OCI-LY1 (cell line): ENCODE results near the gene FBXL3.

ENCODE experiments used
- H2AFZ ChIP-seq: fragments of 200-600 bp; sonication (generic), shearing (Covaris generic); 2 replicates; pipeline ENCODE4 v1.6.0; 2014; ENCODE audit warnings: antibody characterized with exemption, mild to moderate bottlenecking, low read length
- H3F3A ChIP-seq: fragments of 200-600 bp; sonication (generic), shearing (Covaris generic); 2 replicates; pipeline ENCODE4 v1.6.0; 2014; ENCODE audit warnings: mild to moderate bottlenecking, antibody characterized with exemption, low read length, moderate library complexity; ENCODE audit not compliant: insufficient read depth
- H3K27ac ChIP-seq: fragments of 200-600 bp; sonication (generic); 2 replicates; pipeline ENCODE4 v1.5.1; 2014; ENCODE audit warnings: low read length, mixed run types, mild to moderate bottlenecking, low read depth; ENCODE audit not compliant: poor library complexity, severe bottlenecking
- H3K27me3 ChIP-seq: fragments of 200-600 bp; sonication (generic); 2 replicates; pipeline ENCODE4 v1.6.0; 2014; ENCODE audit warnings: antibody characterized with exemption, mild to moderate bottlenecking, low read length, moderate library complexity; ENCODE audit not compliant: insufficient read depth
- H3K36me3 ChIP-seq: fragments of 200-600 bp; sonication (generic); 2 replicates; pipeline ENCODE4 v1.6.1; 2014; ENCODE audit warnings: mild to moderate bottlenecking, antibody characterized with exemption, low read length, moderate library complexity, mixed read lengths; ENCODE audit not compliant: insufficient read depth
- H3K4me1 ChIP-seq: fragments of 200-600 bp; sonication (generic); 2 replicates; pipeline ENCODE4 v1.5.1; 2014; ENCODE audit warnings: mild to moderate bottlenecking, low read length, moderate library complexity; ENCODE audit not compliant: insufficient read depth, severe bottlenecking
- H3K4me2 ChIP-seq: fragments of 200-600 bp; sonication (generic), shearing (Covaris generic); 2 replicates; pipeline ENCODE4 v1.6.1; 2014; ENCODE audit warnings: low read length
- H3K4me3 ChIP-seq: fragments of 200-600 bp; sonication (generic); 2 replicates; pipeline ENCODE4 v1.5.1; 2014; ENCODE audit warnings: low read length, low read depth, mild to moderate bottlenecking, mixed read lengths; ENCODE audit not compliant: poor library complexity, severe bottlenecking
- H3K79me2 ChIP-seq: fragments of 200-600 bp; shearing (Covaris generic); 2 replicates; pipeline ENCODE4 v1.6.1; 2016; ENCODE audit warnings: mixed run types, low read length, mixed read lengths; ENCODE audit not compliant: insufficient read depth
- H3K9ac ChIP-seq: fragments of 200-600 bp; sonication (generic), shearing (Covaris generic); 2 replicates; pipeline ENCODE4 v1.6.1; 2014; ENCODE audit warnings: mild to moderate bottlenecking, low read length, mixed read lengths
- H3K9me2 ChIP-seq: fragments of 200-600 bp; sonication (generic), shearing (Covaris generic); 2 replicates; pipeline ENCODE4 v1.6.1; 2014; ENCODE audit warnings: low read depth, mild to moderate bottlenecking, low read length, mixed read lengths
- H3K9me3 ChIP-seq: fragments of 200-600 bp; shearing (Covaris generic); 2 replicates; pipeline ENCODE4 v1.6.1; 2014; ENCODE audit warnings: low read length, mixed read lengths
- H4K20me1 ChIP-seq: fragments of 200-600 bp; sonication (generic), shearing (Covaris generic); 2 replicates; pipeline ENCODE4 v1.6.0; 2016; ENCODE audit warnings: mild to moderate bottlenecking, low read length; ENCODE audit not compliant: insufficient read depth
- EZH2 ChIP-seq: fragments of 200-600 bp; sonication (generic), shearing (Covaris generic); IDR thresholded peaks from 2 replicates; pipeline ENCODE4 v1.8.0; 2017; ENCODE audit warnings: borderline replicate concordance, mixed run types, mild to moderate bottlenecking, antibody characterized with exemption, low read length, moderate library complexity, mixed read lengths
- TF ChIP-seq, protein P1 (sequence below): fragments of 200-600 bp; sonication (generic), shearing (Covaris generic); IDR thresholded peaks from 2 replicates; pipeline ENCODE4 v1.5.1; 2017; ENCODE audit warnings: mild to moderate bottlenecking, antibody characterized with exemption, low read length, moderate library complexity, mixed read lengths

FBXL3 gene, protein sequence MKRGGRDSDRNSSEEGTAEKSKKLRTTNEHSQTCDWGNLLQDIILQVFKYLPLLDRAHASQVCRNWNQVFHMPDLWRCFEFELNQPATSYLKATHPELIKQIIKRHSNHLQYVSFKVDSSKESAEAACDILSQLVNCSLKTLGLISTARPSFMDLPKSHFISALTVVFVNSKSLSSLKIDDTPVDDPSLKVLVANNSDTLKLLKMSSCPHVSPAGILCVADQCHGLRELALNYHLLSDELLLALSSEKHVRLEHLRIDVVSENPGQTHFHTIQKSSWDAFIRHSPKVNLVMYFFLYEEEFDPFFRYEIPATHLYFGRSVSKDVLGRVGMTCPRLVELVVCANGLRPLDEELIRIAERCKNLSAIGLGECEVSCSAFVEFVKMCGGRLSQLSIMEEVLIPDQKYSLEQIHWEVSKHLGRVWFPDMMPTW

DNA sequence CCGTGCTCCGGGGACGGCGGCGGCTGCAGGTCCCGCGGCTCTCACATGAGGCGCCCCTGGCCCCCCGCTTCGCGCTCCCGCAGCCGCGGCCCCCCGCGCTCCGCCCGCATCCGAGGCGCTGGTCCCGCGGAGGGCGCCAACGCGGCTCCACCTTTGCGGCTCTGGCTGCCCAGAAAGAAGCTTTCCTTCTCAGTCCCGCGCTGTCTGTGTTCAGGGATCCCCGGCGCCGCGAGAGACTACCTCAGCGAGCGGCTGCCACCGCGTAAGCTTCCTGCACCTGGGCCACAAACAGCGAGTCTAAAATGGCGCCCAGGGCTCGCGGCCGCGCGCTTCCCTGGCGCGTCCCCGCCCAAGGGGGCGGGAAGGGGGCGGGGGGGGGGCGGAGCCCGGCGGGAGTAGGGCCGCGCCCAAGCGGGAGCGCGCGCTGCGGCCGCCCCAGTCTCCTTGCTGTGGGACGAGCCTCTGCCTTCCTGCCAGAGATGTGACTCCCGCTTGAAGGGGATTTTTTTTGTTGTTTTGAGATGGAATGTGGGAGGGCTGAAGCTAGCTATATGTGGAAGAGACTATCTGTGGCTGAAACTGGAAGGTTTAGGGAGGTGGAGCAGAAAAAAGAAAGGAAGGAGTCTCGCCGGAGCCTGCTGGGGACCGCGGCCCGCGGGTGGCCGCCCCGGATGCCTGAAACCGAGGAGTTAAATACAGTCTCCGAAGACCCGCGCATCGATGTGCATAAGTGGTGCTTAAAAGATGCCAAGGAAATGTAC is at the start of gene FBXL3:
FBXL3 (minus strand) TSS at position 299 of the 761 bp plus-strand sequence. CDS start 5,299 bp downstream, outside the sequence.
- Histone ChIP-seq H3K4me3 (peak within 1 kb of the TSS; percentile 96), H2AFZ (peak within 1 kb of the TSS; percentile 65), H3K9me3 (no peaks in the 10 kb centered on the region), H3K9ac (peak within 1 kb of the TSS; percentile 98), H3K79me2 (peaks cover 43% of the 10 kb centered on the region), H3K27me3 (no peaks in the 10 kb centered on the region), H3K4me1 (peaks cover 49% of the 10 kb centered on the region), H4K20me1 (peaks cover 4% of the 10 kb centered on the region), H3F3A (no peaks in the 10 kb centered on the region), H3K36me3 (no peaks in the 10 kb centered on the region; the same call in 1 of the 2 replicates), H3K27ac (peak within 1 kb of the TSS; percentile 91), H3K4me2 (peak within 1 kb of the TSS; percentile 75), H3K9me2 (no peaks in the 10 kb centered on the region)
- no peak for TF ChIP-seq EZH2
- TF ChIP-seq, protein P1, sequence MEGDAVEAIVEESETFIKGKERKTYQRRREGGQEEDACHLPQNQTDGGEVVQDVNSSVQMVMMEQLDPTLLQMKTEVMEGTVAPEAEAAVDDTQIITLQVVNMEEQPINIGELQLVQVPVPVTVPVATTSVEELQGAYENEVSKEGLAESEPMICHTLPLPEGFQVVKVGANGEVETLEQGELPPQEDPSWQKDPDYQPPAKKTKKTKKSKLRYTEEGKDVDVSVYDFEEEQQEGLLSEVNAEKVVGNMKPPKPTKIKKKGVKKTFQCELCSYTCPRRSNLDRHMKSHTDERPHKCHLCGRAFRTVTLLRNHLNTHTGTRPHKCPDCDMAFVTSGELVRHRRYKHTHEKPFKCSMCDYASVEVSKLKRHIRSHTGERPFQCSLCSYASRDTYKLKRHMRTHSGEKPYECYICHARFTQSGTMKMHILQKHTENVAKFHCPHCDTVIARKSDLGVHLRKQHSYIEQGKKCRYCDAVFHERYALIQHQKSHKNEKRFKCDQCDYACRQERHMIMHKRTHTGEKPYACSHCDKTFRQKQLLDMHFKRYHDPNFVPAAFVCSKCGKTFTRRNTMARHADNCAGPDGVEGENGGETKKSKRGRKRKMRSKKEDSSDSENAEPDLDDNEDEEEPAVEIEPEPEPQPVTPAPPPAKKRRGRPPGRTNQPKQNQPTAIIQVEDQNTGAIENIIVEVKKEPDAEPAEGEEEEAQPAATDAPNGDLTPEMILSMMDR, result no peak

DNA sequence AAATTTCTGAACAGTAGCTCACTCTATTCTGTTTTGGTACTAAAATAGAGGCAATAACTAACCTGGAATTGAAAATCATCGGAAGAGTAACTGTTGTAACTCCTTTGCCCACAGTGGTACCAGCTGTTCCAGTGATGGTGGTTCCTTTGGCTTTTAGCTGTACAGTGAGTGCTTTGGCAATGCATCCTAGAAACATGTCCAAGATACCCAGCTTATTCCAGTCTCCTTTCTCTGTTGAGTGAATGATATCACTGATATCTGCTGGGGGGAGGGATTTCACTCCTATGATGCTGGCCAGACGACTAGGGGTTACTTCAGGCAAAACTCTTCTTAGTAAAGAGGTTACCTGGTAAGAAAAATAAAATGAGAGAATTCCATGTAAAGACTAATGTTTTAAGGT is 40.6 kb upstream of the FBXL3 start:
- Histone ChIP-seq H3F3A (no peaks in the 10 kb centered on the region; the same call in 1 of the 2 replicates), H3K4me1 (peaks cover 7% of the 10 kb centered on the region), H3K27ac (no peak overlapping the region), H2AFZ (no peak overlapping the region), H4K20me1 (no peaks in the 10 kb centered on the region), H3K4me3 (no peak overlapping the region), H3K36me3 (peaks cover 81% of the 10 kb centered on the region), H3K4me2 (no peak overlapping the region), H3K27me3 (no peaks in the 10 kb centered on the region), H3K9me2 (no peaks in the 10 kb centered on the region), H3K9me3 (no peaks in the 10 kb centered on the region), H3K79me2 (no peaks in the 10 kb centered on the region), H3K9ac (no peak overlapping the region)
- no peak for TF ChIP-seq EZH2
- TF ChIP-seq, protein P1, result no peak

DNA sequence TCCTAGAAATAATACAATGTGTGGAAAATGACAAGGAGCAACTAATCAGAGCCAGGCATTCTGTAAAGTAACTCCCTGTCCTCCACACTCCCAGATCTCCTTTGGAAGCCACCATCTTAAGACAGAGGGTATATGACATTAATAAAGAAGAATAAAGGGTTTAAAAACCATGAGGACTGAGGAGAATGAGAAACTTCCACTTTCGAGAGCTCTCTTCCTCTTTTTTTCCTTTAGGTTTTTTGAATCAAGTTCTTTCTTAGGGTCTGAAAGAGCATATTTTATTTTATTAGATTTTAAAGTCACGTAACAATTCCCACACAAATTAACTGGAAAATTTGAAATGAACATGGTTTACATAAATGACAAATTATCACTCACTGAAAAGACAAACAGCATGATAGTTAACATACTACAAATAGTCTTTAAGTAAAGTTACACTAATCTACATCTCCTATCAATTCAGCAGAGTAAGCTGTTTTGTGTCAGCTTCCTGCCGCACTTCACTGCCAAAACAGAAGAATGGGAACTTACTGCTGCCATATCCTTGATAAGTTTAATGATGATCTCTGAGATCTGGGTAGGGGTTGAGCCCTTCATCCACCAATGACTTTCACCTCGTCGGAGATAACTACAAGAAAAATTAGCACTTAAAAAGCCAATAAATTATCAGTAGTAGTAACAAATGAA is 38.6 kb upstream of the FBXL3 start:
- no peaks in the 10 kb centered on the region for H3K9me3 ChIP-seq
- no peak overlapping the region for H3K4me3 ChIP-seq
- H3K27ac ChIP-seq, result peak overlapping the region; percentile 11
- H3K4me2 ChIP-seq, result no peak overlapping the region
- H2AFZ ChIP-seq, result no peak overlapping the region
- H3K9me2 ChIP-seq, result no peaks in the 10 kb centered on the region
- no peaks in the 10 kb centered on the region for H4K20me1 ChIP-seq
- TF ChIP-seq EZH2, result no peak
- TF ChIP-seq, protein P1, result no peak
- H3K79me2 ChIP-seq, result no peaks in the 10 kb centered on the region
- H3K9ac ChIP-seq, result no peak overlapping the region
- H3K36me3 ChIP-seq, result peaks cover 92% of the 10 kb centered on the region
- no peaks in the 10 kb centered on the region; the same call in 1 of the 2 replicates for H3F3A ChIP-seq
- H3K4me1 ChIP-seq, result peaks cover 7% of the 10 kb centered on the region
- no peaks in the 10 kb centered on the region for H3K27me3 ChIP-seq
